Parathyroid adenoma (tissue), 2 donors: ENCODE data around the gene PTK6.

Experiments used
- H2AFZ ChIP-seq: fragments of 300-600 bp; sonication (generic); one replicate; pipeline ENCODE4 v1.7.0; 2017; ENCODE audit warnings: antibody characterized with exemption, mild to moderate bottlenecking
- H3K27ac ChIP-seq: fragments of 300-600 bp; sonication (generic); one replicate; pipeline ENCODE4 v1.7.0; 2017
- H3K27me3 ChIP-seq: fragments of 300-600 bp; sonication (generic); one replicate; pipeline ENCODE4 v1.7.0; 2017; ENCODE audit warnings: low read length; ENCODE audit not compliant: control insufficient read depth, insufficient read depth
- H3K36me3 ChIP-seq: fragments of 300-600 bp; sonication (generic); one replicate; pipeline ENCODE4 v1.7.0; 2017; ENCODE audit warnings: low read length; ENCODE audit not compliant: control insufficient read depth, insufficient read depth
- H3K4me1 ChIP-seq: fragments of 300-600 bp; sonication (generic); one replicate; pipeline ENCODE4 v1.7.0; 2017; ENCODE audit warnings: control low read depth
- H3K4me2 ChIP-seq: fragments of 300-600 bp; sonication (generic); one replicate; pipeline ENCODE4 v1.7.0; 2017; ENCODE audit warnings: low read length
- H3K4me3 ChIP-seq: fragments of 300-600 bp; sonication (generic); one replicate; pipeline ENCODE4 v1.7.0; 2017; ENCODE audit warnings: low read depth, low read length
- H3K79me2 ChIP-seq: fragments of 300-600 bp; sonication (generic); one replicate; pipeline ENCODE4 v1.7.0; 2017; ENCODE audit warnings: control low read depth
- H3K9ac ChIP-seq: fragments of 300-600 bp; sonication (generic); one replicate; pipeline ENCODE4 v1.7.0; 2017; ENCODE audit warnings: mild to moderate bottlenecking
- H3K9me3 ChIP-seq: fragments of 300-600 bp; sonication (generic); one replicate; pipeline ENCODE4 v1.7.0; 2017; ENCODE audit warnings: low read length; ENCODE audit not compliant: control insufficient read depth
- CTCF ChIP-seq: fragments of 300-600 bp; sonication (generic); IDR thresholded peaks from one replicate; pipeline ENCODE4 v1.7.0; 2017; ENCODE audit warnings: antibody characterized with exemption, mild to moderate bottlenecking
- donor health status: primary hyperparathyroidism.

The PTK6 gene

GRCh38 chr20:63542696-63543095 lies 5.5 kb upstream of the PTK6 start:
- no peaks in the 10 kb centered on the region for H3K9me3 ChIP-seq
- no peak for TF ChIP-seq CTCF
- H3K27me3 ChIP-seq: no peaks in the 10 kb centered on the region

GRCh38 chr20:63542031-63542559 lies 4.9 kb upstream of the PTK6 start:
- H3K4me2 ChIP-seq: no peak overlapping the region
- H3K36me3 ChIP-seq: no peaks in the 10 kb centered on the region
- no peak overlapping the region for H3K9ac ChIP-seq
- TF ChIP-seq CTCF: no peak
- no peaks in the 10 kb centered on the region for H3K27me3 ChIP-seq
- no peak overlapping the region for H3K4me3 ChIP-seq
- no peaks in the 10 kb centered on the region for H3K9me3 ChIP-seq
- H3K27ac ChIP-seq: no peak overlapping the region
- no peaks in the 10 kb centered on the region for H3K4me1 ChIP-seq
- H2AFZ ChIP-seq: no peak overlapping the region
- no peaks in the 10 kb centered on the region for H3K79me2 ChIP-seq

More at GRCh38 chr20:63542696-63543095, 5.5 kb upstream of the PTK6 start:
- Histone ChIP-seq H3K4me3 (no peak overlapping the region), H3K36me3 (no peaks in the 10 kb centered on the region), H2AFZ (no peak overlapping the region), H3K27ac (no peak overlapping the region), H3K4me2 (no peak overlapping the region), H3K9ac (no peak overlapping the region), H3K79me2 (no peaks in the 10 kb centered on the region), H3K4me1 (no peaks in the 10 kb centered on the region)

- Histone ChIP-seq H3K9me3 (no peaks in the 10 kb centered on the region), H3K4me2 (no peak overlapping the region), H3K36me3 (no peaks in the 10 kb centered on the region), H3K9ac (no peak overlapping the region), H2AFZ (no peak overlapping the region), H3K27me3 (no peaks in the 10 kb centered on the region), H3K4me3 (no peak overlapping the region), H3K79me2 (no peaks in the 10 kb centered on the region), H3K4me1 (no peaks in the 10 kb centered on the region), H3K27ac (no peak overlapping the region)
- no peak for TF ChIP-seq CTCF
Measured at GRCh38 chr20:63541371-63541770, 4.2 kb upstream of the PTK6 start.

- no peak overlapping the region for H3K4me2 ChIP-seq
- no peak for TF ChIP-seq CTCF
Measured at GRCh38 chr20:63540417-63541186, 3.4 kb upstream of the PTK6 start.

More at GRCh38 chr20:63540417-63541186, 3.4 kb upstream of the PTK6 start:
- Histone ChIP-seq H3K9me3 (no peaks in the 10 kb centered on the region), H3K27me3 (no peaks in the 10 kb centered on the region), H2AFZ (no peak overlapping the region), H3K79me2 (no peaks in the 10 kb centered on the region), H3K4me3 (no peak overlapping the region), H3K36me3 (no peaks in the 10 kb centered on the region), H3K4me1 (no peaks in the 10 kb centered on the region), H3K27ac (no peak overlapping the region), H3K9ac (no peak overlapping the region)
